ENCODE results near the gene PGA3. TPM values are rescaled to one million over a fixed set of nuclear protein-coding genes. Genes with fewer than 3 reads are reported as not detected.
"Not testable (repeated sequence)": the region's sequence is repeated elsewhere in the genome, so short reads cannot be mapped to it uniquely, and the experiment has no call there.

The PGA3 gene
- polyA plus RNA-seq, 3 donors = 1.4 to 4.1 (median 1.9) TPM

DNA sequence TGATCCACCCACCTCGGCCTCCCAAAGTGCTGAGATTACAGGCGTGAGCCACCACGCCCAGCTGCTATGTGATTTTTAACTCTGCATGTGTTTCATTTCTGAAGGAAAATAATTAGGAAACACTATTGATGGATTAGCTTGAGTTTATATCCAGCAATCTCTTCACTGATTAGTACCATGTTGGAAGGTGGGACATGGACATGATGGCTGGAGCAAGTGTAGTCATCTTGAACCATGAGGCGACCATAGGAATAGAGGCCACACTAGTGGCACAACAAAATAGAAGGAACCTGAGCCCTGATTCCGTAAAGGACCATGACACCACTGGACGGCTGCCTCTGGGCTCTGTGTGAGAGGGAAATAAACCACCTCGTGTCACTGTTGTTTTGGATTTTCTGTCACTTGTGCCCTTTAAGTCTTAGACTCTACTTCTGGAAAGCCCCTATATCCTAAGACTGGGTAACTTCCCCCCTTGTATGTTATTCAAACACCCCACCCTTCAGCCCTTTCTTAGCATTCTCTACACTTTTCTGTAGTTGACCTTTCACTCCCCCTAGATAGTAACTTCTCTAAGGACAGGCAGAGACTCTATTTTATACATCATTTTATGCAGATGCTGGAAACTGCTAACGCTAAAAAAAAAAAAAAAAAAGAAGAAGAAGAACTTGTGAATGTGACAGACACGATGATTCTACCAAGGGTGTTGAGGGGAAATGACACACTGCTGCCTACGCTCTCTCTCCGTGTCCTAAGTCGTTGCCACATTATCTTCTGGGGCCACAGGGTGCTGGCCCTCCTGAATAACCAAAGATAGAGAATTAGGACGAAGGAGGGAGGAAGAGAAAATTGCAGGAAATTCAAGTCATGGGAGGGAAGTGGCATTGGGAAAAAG, 39.4 kb upstream of the PGA3 start:
- Mint-ChIP-seq H3K36me3 (peaks cover 7 to 10% of the 10 kb centered on the region in 2 donors), H3K9me3 (peaks cover 3 to 13% (median 7%) of the 10 kb centered on the region in 7 donors), H3K27me3 (ENCODE audit: low read depth in 3 of 3) (peaks cover 0 to 10% (median 0%) of the 10 kb centered on the region in 3 donors), H3K4me3 (peak overlapping the region; percentile 11 to 84), H3K27ac (peak overlapping the region; percentile 99 to 100 (median 100)), H3K4me1 (peaks cover 80% of the 10 kb centered on the region)
- intact Hi-C loops (cut with micrococcal nuclease) = loop anchor here (5.0 to 10.0 kb wide), 4 partner anchors 99 to 261 kb away; partner anchors contain the start of genes CPSF7 (in 1 of the 2) and SLC15A3 (in 1 of the 2)
- Histone ChIP-seq H2AFZ (ENCODE audit: insufficient read depth, low read depth, low read length, poor library complexity, severe bottlenecking) (no peak overlapping the region), H3K4me2 (replicated peaks; ENCODE audit: extremely low read depth, low read length, poor library complexity, severe bottlenecking) (peak overlapping the region; percentile 37), H4K20me1 (ENCODE audit: insufficient read depth, low read length) (peaks cover 6% of the 10 kb centered on the region), H3K9ac (ENCODE audit: insufficient read depth, low read length, poor library complexity, severe bottlenecking) (peak overlapping the region; percentile 92), H3K27me3 (ENCODE audit: control insufficient read depth in 2 of 2, insufficient read depth in 2 of 2, low read length in 2 of 2) (no peaks in the 10 kb centered on the region), H3K4me1 (ENCODE audit: control insufficient read depth in 1 of 2, insufficient read depth in 2 of 2, low read length in 2 of 2) (peaks cover 77 to 79% of the 10 kb centered on the region in 2 donors), H3K27ac (ENCODE audit: low read depth in 1 of 2, low read length in 2 of 2) (peak overlapping the region; percentile 93 to 100), H3K9me3 (replicated peaks in 1 of 2; ENCODE audit: control insufficient read depth in 1 of 2, insufficient read depth in 1 of 2, low read length in 2 of 2) (peaks cover 0 to under 1% of the 10 kb centered on the region in 2 donors), H3K79me2 (ENCODE audit: insufficient read depth, low read length) (peaks cover 24% of the 10 kb centered on the region), H3K36me3 (replicated peaks in 1 of 2; ENCODE audit: control insufficient read depth in 1 of 2, insufficient read depth in 2 of 2, low read length in 2 of 2) (no peaks in the 10 kb centered on the region), H3K4me3 (replicated peaks in 1 of 3; ENCODE audit: low read depth in 2 of 3, low read length in 3 of 3) (peak overlapping the region in 1 of 3 experiments; percentile 36)
- DNase-seq = peak; percentile 94 to 98 (median 97)
- 61% methylated on average over 5 of the region's 13 CpGs for WGBS (ENCODE audit: insufficient coverage)
- TF ChIP-seq, protein P1, sequence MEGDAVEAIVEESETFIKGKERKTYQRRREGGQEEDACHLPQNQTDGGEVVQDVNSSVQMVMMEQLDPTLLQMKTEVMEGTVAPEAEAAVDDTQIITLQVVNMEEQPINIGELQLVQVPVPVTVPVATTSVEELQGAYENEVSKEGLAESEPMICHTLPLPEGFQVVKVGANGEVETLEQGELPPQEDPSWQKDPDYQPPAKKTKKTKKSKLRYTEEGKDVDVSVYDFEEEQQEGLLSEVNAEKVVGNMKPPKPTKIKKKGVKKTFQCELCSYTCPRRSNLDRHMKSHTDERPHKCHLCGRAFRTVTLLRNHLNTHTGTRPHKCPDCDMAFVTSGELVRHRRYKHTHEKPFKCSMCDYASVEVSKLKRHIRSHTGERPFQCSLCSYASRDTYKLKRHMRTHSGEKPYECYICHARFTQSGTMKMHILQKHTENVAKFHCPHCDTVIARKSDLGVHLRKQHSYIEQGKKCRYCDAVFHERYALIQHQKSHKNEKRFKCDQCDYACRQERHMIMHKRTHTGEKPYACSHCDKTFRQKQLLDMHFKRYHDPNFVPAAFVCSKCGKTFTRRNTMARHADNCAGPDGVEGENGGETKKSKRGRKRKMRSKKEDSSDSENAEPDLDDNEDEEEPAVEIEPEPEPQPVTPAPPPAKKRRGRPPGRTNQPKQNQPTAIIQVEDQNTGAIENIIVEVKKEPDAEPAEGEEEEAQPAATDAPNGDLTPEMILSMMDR (IDR thresholded peaks at IDR 0.05) = no peak

DNA sequence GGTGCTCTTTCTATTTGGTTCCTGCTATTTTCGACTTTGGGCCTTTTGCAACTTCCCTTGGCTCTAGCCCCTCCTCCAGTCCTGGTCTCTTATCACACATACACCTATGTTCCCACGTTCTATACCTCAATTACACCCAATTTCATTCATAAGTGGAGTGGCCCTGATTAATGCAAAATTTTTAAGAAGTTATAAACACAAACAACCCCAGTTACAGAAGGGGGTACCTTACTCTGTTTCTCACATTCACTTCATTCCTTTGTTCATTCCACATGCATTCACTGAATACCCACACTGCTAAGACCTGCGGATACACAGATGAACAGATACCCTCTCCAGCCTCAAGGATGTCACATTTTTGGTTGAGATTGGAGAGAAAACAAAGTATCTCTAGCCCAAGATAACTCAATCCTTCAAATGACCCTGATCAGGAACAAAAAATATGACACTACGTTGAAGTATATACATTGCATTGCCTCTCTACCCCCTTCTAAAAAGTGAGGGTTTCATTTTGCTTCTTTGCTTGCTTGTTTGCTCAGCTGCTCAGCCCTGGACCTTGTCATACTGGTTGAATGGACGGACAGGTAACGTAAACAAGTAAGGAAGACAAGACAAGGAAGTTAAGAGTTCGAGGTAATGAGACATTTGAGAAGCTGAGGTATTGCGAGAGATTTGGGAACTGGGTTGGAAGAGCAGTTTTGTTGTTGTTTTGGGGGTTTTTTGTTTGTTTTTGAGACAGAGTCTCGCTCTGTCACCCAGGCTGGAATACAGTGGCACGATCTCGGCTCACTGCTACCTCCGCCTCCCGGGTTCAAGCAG, 38.5 kb upstream of the PGA3 start:
- H3K9me3 Mint-ChIP-seq = peaks cover 3 to 16% (median 13%) of the 10 kb centered on the region in 7 donors
- TF ChIP-seq, protein P1 (IDR thresholded peaks at IDR 0.05) = no peak
- peaks cover 7 to 10% of the 10 kb centered on the region in 2 donors for H3K36me3 Mint-ChIP-seq
- peak in 2 of 3 donors; percentile 47 to 65 for DNase-seq
- H3K4me1 Mint-ChIP-seq = peaks cover 78% of the 10 kb centered on the region
- H3K27ac Mint-ChIP-seq = peak overlapping the region; percentile 99 to 100 (median 100)
- H3K4me1 ChIP-seq (ENCODE audit: control insufficient read depth in 1 of 2, insufficient read depth in 2 of 2, low read length in 2 of 2) = peaks cover 72 to 78% of the 10 kb centered on the region in 2 donors
- H3K4me3 ChIP-seq (replicated peaks in 1 of 3; ENCODE audit: low read depth in 2 of 3, low read length in 3 of 3) = peak overlapping the region; percentile 15 to 36 (median 20)
- H3K79me2 ChIP-seq (ENCODE audit: insufficient read depth, low read length) = peaks cover 16% of the 10 kb centered on the region
- H3K9me3 ChIP-seq (replicated peaks in 1 of 2; ENCODE audit: control insufficient read depth in 1 of 2, insufficient read depth in 1 of 2, low read length in 2 of 2) = peaks cover 0 to 9% of the 10 kb centered on the region in 2 donors
- peaks cover 5% of the 10 kb centered on the region for H4K20me1 ChIP-seq (ENCODE audit: insufficient read depth, low read length)
- H3K4me2 ChIP-seq (replicated peaks; ENCODE audit: extremely low read depth, low read length, poor library complexity, severe bottlenecking) = peak overlapping the region; percentile 37
- intact Hi-C loops (cut with micrococcal nuclease) = loop anchor here (5.0 to 10.0 kb wide), 4 partner anchors 100 to 260 kb away; partner anchors contain the start of genes CPSF7 (in 1 of the 2) and SLC15A3 (in 1 of the 2)
- no peaks in the 10 kb centered on the region for H3K36me3 ChIP-seq (replicated peaks in 1 of 2; ENCODE audit: control insufficient read depth in 1 of 2, insufficient read depth in 2 of 2, low read length in 2 of 2)
- peak overlapping the region; percentile 93 to 100 for H3K27ac ChIP-seq (ENCODE audit: low read depth in 1 of 2, low read length in 2 of 2)
- no peaks in the 10 kb centered on the region for H3K27me3 ChIP-seq (ENCODE audit: control insufficient read depth in 2 of 2, insufficient read depth in 2 of 2, low read length in 2 of 2)
- peak overlapping the region; percentile 34 to 84 for H3K4me3 Mint-ChIP-seq
- H3K27me3 Mint-ChIP-seq (ENCODE audit: low read depth in 3 of 3) = peaks cover 0 to 10% (median 3%) of the 10 kb centered on the region in 3 donors
- WGBS (ENCODE audit: insufficient coverage) = 68% methylated on average over 7 of the region's 13 CpGs
- no peak overlapping the region for H2AFZ ChIP-seq (ENCODE audit: insufficient read depth, low read depth, low read length, poor library complexity, severe bottlenecking)
- H3K9ac ChIP-seq (ENCODE audit: insufficient read depth, low read length, poor library complexity, severe bottlenecking) = peak overlapping the region; percentile 92

DNA sequence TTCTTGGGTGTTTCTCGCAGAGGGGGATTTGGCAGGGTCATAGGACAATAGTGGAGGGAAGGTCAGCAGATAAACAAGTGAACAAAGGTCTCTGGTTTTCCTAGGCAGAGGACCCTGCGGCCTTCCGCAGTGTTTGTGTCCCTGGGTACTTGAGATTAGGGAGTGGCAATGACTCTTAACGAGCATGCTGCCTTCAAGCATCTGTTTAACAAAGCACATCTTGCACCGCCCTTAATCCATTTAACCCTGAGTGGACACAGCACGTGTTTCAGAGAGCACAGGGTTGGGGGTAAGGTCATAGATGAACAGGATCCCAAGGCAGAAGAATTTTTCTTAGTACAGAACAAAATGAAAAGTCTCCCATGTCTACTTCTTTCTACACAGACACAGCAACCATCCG, 37.5 kb upstream of the PGA3 start:
- H3K4me3 Mint-ChIP-seq = peak overlapping the region; percentile 34 to 84
- peak overlapping the region; percentile 92 for H3K9ac ChIP-seq (ENCODE audit: insufficient read depth, low read length, poor library complexity, severe bottlenecking)
- not testable (repeated sequence) for H3K27me3 ChIP-seq (ENCODE audit: control insufficient read depth in 2 of 2, insufficient read depth in 2 of 2, low read length in 2 of 2); H3K27me3 Mint-ChIP-seq (ENCODE audit: low read depth in 3 of 3); H3K36me3 ChIP-seq (replicated peaks in 1 of 2; ENCODE audit: control insufficient read depth in 1 of 2, insufficient read depth in 2 of 2, low read length in 2 of 2); H3K9me3 ChIP-seq (replicated peaks in 1 of 2; ENCODE audit: control insufficient read depth in 1 of 2, insufficient read depth in 1 of 2, low read length in 2 of 2); H2AFZ ChIP-seq (ENCODE audit: insufficient read depth, low read depth, low read length, poor library complexity, severe bottlenecking); H3K79me2 ChIP-seq (ENCODE audit: insufficient read depth, low read length); DNase-seq; H3K36me3 Mint-ChIP-seq; H4K20me1 ChIP-seq (ENCODE audit: insufficient read depth, low read length)
- peak overlapping the region in 2 of 3 experiments; percentile 20 to 36 for H3K4me3 ChIP-seq (replicated peaks in 1 of 3; ENCODE audit: low read depth in 2 of 3, low read length in 3 of 3)
- peak overlapping the region; percentile 37 for H3K4me2 ChIP-seq (replicated peaks; ENCODE audit: extremely low read depth, low read length, poor library complexity, severe bottlenecking)
- peak overlapping the region; percentile 99 to 100 (median 100) for H3K27ac Mint-ChIP-seq
- H3K4me1 ChIP-seq (ENCODE audit: control insufficient read depth in 1 of 2, insufficient read depth in 2 of 2, low read length in 2 of 2) = peaks cover 66 to 70% of the 10 kb centered on the region in 2 donors
- H3K9me3 Mint-ChIP-seq = peaks cover 3 to 16% (median 13%) of the 10 kb centered on the region in 7 donors
- peaks cover 68% of the 10 kb centered on the region for H3K4me1 Mint-ChIP-seq
- no CpG with 5 or more reads among the region's 7 CpGs for WGBS (ENCODE audit: insufficient coverage)
- intact Hi-C loops (cut with micrococcal nuclease) = loop anchor here (10.0 kb wide), 2 partner anchors 101 to 259 kb away; partner anchors contain the start of gene CPSF7 (in 1 of the 2)
- peak overlapping the region; percentile 93 to 100 for H3K27ac ChIP-seq (ENCODE audit: low read depth in 1 of 2, low read length in 2 of 2)

All from CD14-positive monocyte (primary cell).